ENCODE measurements around the gene AGAP3. TPM values are rescaled to one million over a fixed set of nuclear protein-coding genes. Genes with fewer than 3 reads are reported as not detected.

Gene AGAP3
- total RNA-seq, 1 experiment from 2014 or later = 126 TPM

- Histone ChIP-seq H3K4me2 (ENCODE audit: low read length) (peak overlapping the region; percentile 94), H3K27me3 (ENCODE audit: insufficient read depth, low read length) (no peaks in the 10 kb centered on the region), H3K9me2 (ENCODE audit: insufficient read depth) (no peaks in the 10 kb centered on the region), H3K79me2 (ENCODE audit: insufficient read depth, low read length) (no peaks in the 10 kb centered on the region), H3K27ac (ENCODE audit: low read depth, low read length) (peak overlapping the region; percentile 19; the same call in 1 of the 2 replicates), H3K9me3 (ENCODE audit: control insufficient read depth in 1 of 2, insufficient read depth in 1 of 2, low read depth in 1 of 2, low read length in 2 of 2) (peaks cover 0 to 5% of the 10 kb centered on the region in 2 experiments; a peak in 1 of 4 replicates), H2AFZ (ENCODE audit: low read depth, low read length, poor library complexity, severe bottlenecking) (peak overlapping the region; percentile 40), H3K9ac (ENCODE audit: low read length) (no peak overlapping the region), H3K4me3 (replicated peaks in 1 of 2; ENCODE audit: low read depth in 1 of 2, low read length in 2 of 2) (peak overlapping the region; percentile 49 to 68), H3K4me1 (ENCODE audit: control insufficient read depth in 1 of 2, insufficient read depth in 2 of 2, low read length in 2 of 2) (peaks cover 0 to 12% of the 10 kb centered on the region in 2 experiments; a peak in 2 of 4 replicates), H3K36me3 (ENCODE audit: control insufficient read depth in 1 of 2, insufficient read depth in 2 of 2, low read length in 2 of 2) (no peaks in the 10 kb centered on the region), H4K20me1 (ENCODE audit: insufficient read depth) (no peaks in the 10 kb centered on the region)
- ChIA-PET RAD21 (ENCODE audit: low non-redundant PET in 1 of 2, low total read pairs in 2 of 2, uncharacterized antibody in 2 of 2, unreplicated experiment in 2 of 2) (interaction anchor here in 1 of 2 experiments (0.6 kb wide), 1 partner anchor 81 kb away, joined by 5 read pairs; no protein-coding TSS in a partner anchor), CTCF (interaction anchor here (0.6 to 1.4 kb wide), 9 partner anchors 9 to 741 kb away, joined by 3 to 8 read pairs (median 5); no protein-coding TSS in a partner anchor), POLR2A (interaction anchor here (0.6 kb wide), 1 partner anchor 21 kb away, joined by 4 read pairs; no protein-coding TSS in a partner anchor)
- intact Hi-C loops (cut with micrococcal nuclease) = no loop called here
- TF ChIP-seq POLR2AphosphoS5 (IDR thresholded peaks at IDR 0.05; ENCODE audit: low read depth, low read length) (peak; percentile 16; the same call in 1 of the 2 replicates), JUND (IDR thresholded peaks at IDR 0.05) (no peak), EZH2 (IDR thresholded peaks at IDR 0.05) (no peak), ZNF274 (IDR thresholded peaks at IDR 0.05; ENCODE audit: low read depth, low read length) (no peak), CTCF (IDR thresholded peaks at IDR 0.05 in 2 of 3, conservative IDR thresholded peaks at IDR 0.05 in 1 of 3; ENCODE audit: borderline replicate concordance in 1 of 3, insufficient read depth in 1 of 3, low read depth in 2 of 3, low read length in 2 of 3) (peak; percentile 75 to 90 (median 76)), MAX (IDR thresholded peaks at IDR 0.05) (peak; percentile 57), EGR1 (IDR thresholded peaks at IDR 0.05; ENCODE audit: low read depth) (peak; percentile 49; the same call in 1 of the 2 replicates), FOSL1 (IDR thresholded peaks at IDR 0.05; ENCODE audit: low read depth) (no peak), SIN3A (IDR thresholded peaks at IDR 0.05; ENCODE audit: low read depth) (peak; percentile 23; the same call in 1 of the 2 replicates), CBX3 (IDR thresholded peaks at IDR 0.05; ENCODE audit: low read depth) (peak; percentile 82), ZFX (IDR thresholded peaks at IDR 0.05) (0 out of 2 replicates have a peak, but pooled peaks have one; percentile 23), RAD21 (IDR thresholded peaks at IDR 0.05; ENCODE audit: low read depth) (peak; percentile 45), REST (IDR thresholded peaks at IDR 0.05; ENCODE audit: low read depth) (no peak)
- ATAC-seq = peak; percentile 82
- no TSS peak for BruUV-seq (replicated peaks)
- no peak for DNase-seq (ENCODE audit: low read depth, low spot score)
These were observed 81.9 kb downstream of the AGAP3 start for GRCh38 chr7:151168003-151168786.
